DOHH2 (cell line): ENCODE results near the gene CCR9.

Experiments
- H3F3A ChIP-seq: fragments of 200-600 bp; sonication (generic), shearing (Covaris generic); 2 replicates; pipeline ENCODE4 v1.6.0; 2016; ENCODE audit warnings: antibody characterized with exemption, mild to moderate bottlenecking; ENCODE audit not compliant: control insufficient read depth, insufficient read depth
- H3K27ac ChIP-seq: fragments of 200-600 bp; sonication (generic); 2 replicates; pipeline ENCODE4 v1.5.1; 2014; ENCODE audit warnings: low read depth, mild to moderate bottlenecking, low read length, moderate library complexity
- H3K27me3 ChIP-seq: fragments of 200-600 bp; sonication (generic); 2 replicates; pipeline ENCODE4 v1.6.1; 2014; ENCODE audit warnings: mild to moderate bottlenecking, low read length, mixed read lengths; ENCODE audit not compliant: control insufficient read depth
- H3K36me3 ChIP-seq: fragments of 200-600 bp; sonication (generic); 2 replicates; pipeline ENCODE4 v1.6.1; 2014; ENCODE audit warnings: mild to moderate bottlenecking, low read length, moderate library complexity, mixed read lengths; ENCODE audit not compliant: control insufficient read depth
- H3K4me1 ChIP-seq: fragments of 200-600 bp; sonication (generic); 2 replicates; pipeline ENCODE4 v1.6.1; 2014; ENCODE audit warnings: mild to moderate bottlenecking, low read length, mixed read lengths; ENCODE audit not compliant: control insufficient read depth
- H3K4me2 ChIP-seq: fragments of 200-600 bp; sonication (generic); 2 replicates; pipeline ENCODE4 v1.6.0; 2014; ENCODE audit warnings: mild to moderate bottlenecking, low read length, moderate library complexity
- H3K4me3 ChIP-seq: fragments of 200-600 bp; sonication (generic); 2 replicates; pipeline ENCODE4 v1.5.1; 2014; ENCODE audit warnings: mild to moderate bottlenecking, low read length, mixed read lengths
- H3K79me2 ChIP-seq: fragments of 200-600 bp; sonication (generic); 2 replicates; pipeline ENCODE4 v1.6.1; 2014; ENCODE audit warnings: mild to moderate bottlenecking, low read length, mixed read lengths; ENCODE audit not compliant: control insufficient read depth
- H3K9me2 ChIP-seq: fragments of 200-600 bp; sonication (generic); replicated peaks from 2 replicates; pipeline ENCODE4 v1.6.1; 2014; ENCODE audit warnings: mild to moderate bottlenecking, low read length, mixed read lengths; ENCODE audit not compliant: control insufficient read depth
- H3K9me3 ChIP-seq: fragments of 200-600 bp; sonication (generic); 2 replicates; pipeline ENCODE4 v1.6.1; 2014; ENCODE audit warnings: antibody characterized with exemption, low read length, mixed read lengths; ENCODE audit not compliant: control insufficient read depth, insufficient read depth
- H4K20me1 ChIP-seq: fragments of 200-600 bp; sonication (generic); 2 replicates; pipeline ENCODE4 v1.6.0; 2014; ENCODE audit warnings: low read depth, mild to moderate bottlenecking, antibody characterized with exemption, low read length, moderate library complexity; ENCODE audit not compliant: control insufficient read depth, insufficient read depth
- CTCF ChIP-seq: fragments of 200-600 bp; sonication (generic); IDR thresholded peaks from one replicate; pipeline ENCODE4 v1.5.1; 2014; ENCODE audit warnings: antibody characterized with exemption, mild to moderate bottlenecking, low read depth, low read length; ENCODE audit not compliant: poor library complexity, severe bottlenecking
- EZH2phosphoT487 ChIP-seq: fragments of 200-600 bp; sonication (generic); IDR thresholded peaks from 2 replicates; pipeline ENCODE4 v1.6.1; 2017; ENCODE audit warnings: borderline replicate concordance, mild to moderate bottlenecking, antibody characterized with exemption, low read length, moderate library complexity, mixed read lengths

The CCR9 gene

DNA sequence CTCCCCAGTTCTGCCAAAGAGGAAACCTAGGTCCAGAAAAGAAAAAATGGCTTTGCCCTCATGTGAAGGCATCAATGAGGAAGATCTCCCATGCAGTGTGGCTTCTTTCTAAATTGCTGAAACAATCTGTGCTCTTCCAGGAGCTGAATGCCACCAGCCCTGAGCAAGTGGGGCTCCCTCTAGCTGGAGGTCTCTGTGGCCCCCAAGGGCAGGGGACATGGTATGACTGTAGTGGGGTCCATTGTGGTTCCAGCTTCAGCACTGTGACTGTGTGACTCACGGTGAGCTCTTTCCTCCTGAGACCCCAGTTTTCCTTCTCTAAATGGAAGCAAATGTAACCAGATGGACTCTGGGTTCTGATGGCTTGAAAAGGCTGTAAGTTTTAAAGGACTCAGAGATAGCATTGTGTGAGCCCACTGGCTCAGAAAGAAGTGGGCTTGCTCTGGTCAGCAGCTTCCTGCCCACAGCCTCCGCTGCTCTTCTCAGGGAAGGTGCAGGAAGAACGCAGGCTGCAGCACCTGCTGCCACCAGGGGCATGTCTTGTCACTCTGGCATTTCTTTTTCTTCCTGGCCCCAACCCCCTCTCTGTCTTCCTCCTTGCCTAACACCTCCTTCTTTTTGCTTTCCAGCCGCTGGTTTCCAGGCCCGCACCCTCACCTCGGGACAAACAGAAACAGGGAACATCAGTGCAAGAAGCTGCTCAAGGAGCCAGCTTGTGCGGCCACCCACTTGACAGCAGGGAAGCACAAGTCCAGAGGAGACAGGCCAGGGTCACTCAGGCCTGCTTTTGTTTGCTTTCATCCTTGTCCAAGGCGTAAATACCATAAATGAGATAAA, 51.1 kb downstream of the CCR9 start:
- H3K4me2 ChIP-seq: no peak overlapping the region
- H3K27me3 ChIP-seq: no peaks in the 10 kb centered on the region
- no peaks in the 10 kb centered on the region for H3K4me1 ChIP-seq
- H3F3A ChIP-seq: no peaks in the 10 kb centered on the region
- no peaks in the 10 kb centered on the region for H3K9me2 ChIP-seq
- H3K79me2 ChIP-seq: no peaks in the 10 kb centered on the region
- H3K9me3 ChIP-seq: no peaks in the 10 kb centered on the region
- H3K4me3 ChIP-seq: no peak overlapping the region
- no peak overlapping the region for H3K27ac ChIP-seq
- TF ChIP-seq EZH2phosphoT487: no peak
- TF ChIP-seq CTCF: no peak
- no peaks in the 10 kb centered on the region for H4K20me1 ChIP-seq
- H3K36me3 ChIP-seq: peaks cover 32% of the 10 kb centered on the region

GRCh38 chr3:45938043-45938435, 51.7 kb downstream of the CCR9 start:
- H3K79me2 ChIP-seq: no peaks in the 10 kb centered on the region
- no peak overlapping the region for H3K4me3 ChIP-seq
- no peaks in the 10 kb centered on the region for H3K27me3 ChIP-seq
- H3F3A ChIP-seq: no peaks in the 10 kb centered on the region
- no peak for TF ChIP-seq CTCF
- TF ChIP-seq EZH2phosphoT487: no peak
- no peaks in the 10 kb centered on the region for H3K9me3 ChIP-seq
- H3K27ac ChIP-seq: no peak overlapping the region
- H3K4me1 ChIP-seq: no peaks in the 10 kb centered on the region
- peaks cover 31% of the 10 kb centered on the region for H3K36me3 ChIP-seq
- no peak overlapping the region for H3K4me2 ChIP-seq
- H3K9me2 ChIP-seq: no peaks in the 10 kb centered on the region
- H4K20me1 ChIP-seq: no peaks in the 10 kb centered on the region

GRCh38 chr3:45938864-45939263, 52.5 kb downstream of the CCR9 start:
- Histone ChIP-seq H3K4me3 (no peak overlapping the region), H3K4me2 (no peak overlapping the region), H3K79me2 (no peaks in the 10 kb centered on the region), H3F3A (no peaks in the 10 kb centered on the region), H3K27ac (no peak overlapping the region), H3K4me1 (no peaks in the 10 kb centered on the region), H3K36me3 (peaks cover 27% of the 10 kb centered on the region), H3K27me3 (no peaks in the 10 kb centered on the region), H3K9me3 (no peaks in the 10 kb centered on the region), H3K9me2 (no peaks in the 10 kb centered on the region), H4K20me1 (no peaks in the 10 kb centered on the region)
- TF ChIP-seq EZH2phosphoT487: no peak
- TF ChIP-seq CTCF: peak; percentile 82
